GM23248 (cell line): Measurements from ENCODE around the gene ACSM2B. TPM values are rescaled to one million over a fixed set of nuclear protein-coding genes. Genes with fewer than 3 reads are reported as not detected.

Experiments
- DNase-seq: peaks from one replicate; pipeline ENCODE4 v3.0.0-alpha.2; 2015
- H2AFZ ChIP-seq: fragments of 200-600 bp; sonication (generic); 2 replicates; pipeline ENCODE4 v1.6.1; 2016; ENCODE audit warnings: antibody characterized with exemption
- H3F3A ChIP-seq: fragments of 200-600 bp; sonication (generic); 2 replicates; pipeline ENCODE4 v1.6.1; 2016; ENCODE audit warnings: mild to moderate bottlenecking, antibody characterized with exemption, mixed run types; ENCODE audit not compliant: insufficient read depth
- H3K27ac ChIP-seq: fragments of 200-600 bp; sonication (generic); 2 replicates; pipeline ENCODE4 v1.5.1; 2016; ENCODE audit warnings: mild to moderate bottlenecking
- H3K27me3 ChIP-seq: fragments of 200-600 bp; sonication (generic); replicated peaks from 2 replicates; pipeline ENCODE4 v1.6.1; 2016; ENCODE audit warnings: mild to moderate bottlenecking; ENCODE audit not compliant: insufficient read depth
- H3K36me3 ChIP-seq: fragments of 200-600 bp; sonication (generic); 2 replicates; pipeline ENCODE4 v1.6.1; 2016; ENCODE audit warnings: low read depth, mild to moderate bottlenecking
- H3K4me1 ChIP-seq: fragments of 200-600 bp; sonication (generic); 2 replicates; pipeline ENCODE4 v1.6.1; 2016; ENCODE audit warnings: mild to moderate bottlenecking; ENCODE audit not compliant: insufficient read depth
- H3K4me2 ChIP-seq: fragments of 200-600 bp; sonication (generic); one replicate; pipeline ENCODE4 v1.6.1; 2016; ENCODE audit warnings: mild to moderate bottlenecking; ENCODE audit not compliant: unreplicated experiment
- H3K4me3 ChIP-seq: fragments of 200-600 bp; sonication (generic); 2 replicates; pipeline ENCODE4 v1.5.1; 2016; ENCODE audit warnings: mild to moderate bottlenecking
- H3K79me2 ChIP-seq: fragments of 200-600 bp; sonication (generic); 2 replicates; pipeline ENCODE4 v1.6.1; 2016; ENCODE audit warnings: mild to moderate bottlenecking; ENCODE audit not compliant: insufficient read depth
- H3K9ac ChIP-seq: fragments of 200-600 bp; sonication (generic); 2 replicates; pipeline ENCODE4 v1.6.1; 2016; ENCODE audit warnings: mild to moderate bottlenecking
- H3K9me2 ChIP-seq: fragments of 200-600 bp; sonication (generic); 2 replicates; pipeline ENCODE4 v1.6.1; 2016; ENCODE audit warnings: mixed run types, mild to moderate bottlenecking, moderate library complexity; ENCODE audit not compliant: insufficient read depth
- H3K9me3 ChIP-seq: fragments of 200-600 bp; sonication (generic); one replicate; pipeline ENCODE4 v1.6.1; 2017; ENCODE audit warnings: low read depth
- H4K20me1 ChIP-seq: fragments of 200-600 bp; sonication (generic); 2 replicates; pipeline ENCODE4 v1.6.0; 2016; ENCODE audit not compliant: insufficient read depth
- EZH2 ChIP-seq: fragments of 200-600 bp; sonication (generic); IDR thresholded peaks from 2 replicates; pipeline ENCODE4 v1.6.1; 2018; ENCODE audit warnings: antibody characterized with exemption, mild to moderate bottlenecking; ENCODE audit not compliant: insufficient read depth, poor library complexity, severe bottlenecking
- EZH2phosphoT487 ChIP-seq: fragments of 200-600 bp; sonication (generic); IDR thresholded peaks from 2 replicates; pipeline ENCODE4 v1.6.1; 2018; ENCODE audit warnings: antibody characterized with exemption, moderate library complexity, mild to moderate bottlenecking, low read depth; ENCODE audit not compliant: insufficient read depth
- WGBS, 2 experiments: methylation state at CpG; one replicate each; pipeline ENCODE4 v1.1.6; 2015 to 2017; ENCODE audit warnings: low lambda C conversion rate in 2 of 2, low coverage in 1 of 2; ENCODE audit errors: missing lambda C conversion rate in 2 of 2; 5-methylcytosine and 5-hydroxymethylcytosine counted together
- in situ Hi-C: fragments of 300-500 bp; cut with MboI; formaldehyde crosslinking; loops from 2 replicates; pipeline ENCODE4 v1.15.0; 2020
- polyA plus RNA-seq: library from polyadenylated mRNA; unstranded; fragments of >200 nt; fragmentation: Nextera tagmentation; extraction: Ambion mirVana; gene quantifications from 2 replicates; pipeline ENCODE4 v1.2.1, GENCODE V29; 2016
- total RNA-seq: library from RNA; depleted of rRNA; stranded (reverse); fragments of >200 nt; shearing (Covaris generic); gene quantifications from 2 replicates; pipeline ENCODE4 v1.2.3, GENCODE V29; 2014

ACSM2B gene
- total and polyA plus RNA-seq, 2 experiments from 2014 or later, result not detected

DNA sequence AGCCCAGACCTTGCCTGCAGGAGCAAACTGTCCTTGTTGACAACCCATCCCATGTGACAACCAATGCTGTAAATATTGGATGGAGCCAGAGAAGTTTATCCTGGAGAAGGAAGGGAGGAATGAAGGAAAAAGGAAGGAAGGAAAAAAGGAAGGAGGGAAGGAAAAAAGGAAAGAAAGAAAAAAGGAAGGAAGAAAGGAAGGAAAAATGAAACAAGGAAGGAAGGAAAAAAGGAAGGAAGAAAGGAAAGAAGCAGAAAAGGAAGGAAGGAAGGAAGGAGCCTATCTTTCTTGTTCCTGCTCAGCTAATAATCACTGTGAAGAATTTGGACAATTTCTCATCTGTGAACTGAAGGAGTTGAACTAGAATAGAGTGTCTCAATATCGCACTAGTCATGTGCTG, 56.1 kb downstream of the ACSM2B start:
- H2AFZ ChIP-seq, result no peak overlapping the region
- H4K20me1 ChIP-seq, result no peaks in the 10 kb centered on the region
- WGBS, 2 experiments, result 0 to 4% methylated on average over 1 of the region's 1 CpG
- no peak overlapping the region for H3K4me3 ChIP-seq
- no peak overlapping the region for H3K4me2 ChIP-seq
- H3K9ac ChIP-seq, result no peak overlapping the region
- no peaks in the 10 kb centered on the region for H3K4me1 ChIP-seq
- no peaks in the 10 kb centered on the region for H3K27me3 ChIP-seq
- H3K79me2 ChIP-seq, result no peaks in the 10 kb centered on the region
- TF ChIP-seq EZH2 (no peak), EZH2phosphoT487 (no peak)
- H3K36me3 ChIP-seq, result no peaks in the 10 kb centered on the region
- H3F3A ChIP-seq, result no peaks in the 10 kb centered on the region
- no peak for DNase-seq
- no peaks in the 10 kb centered on the region for H3K9me2 ChIP-seq
- H3K27ac ChIP-seq, result no peak overlapping the region
- H3K9me3 ChIP-seq, result no peaks in the 10 kb centered on the region
- in situ Hi-C loops, result no loop called here

- DNase-seq, result no peak
Observed at GRCh38 chr16:20519231-20519630, 56.9 kb downstream of the ACSM2B start.

GRCh38 chr16:20517149-20517548, 59.0 kb downstream of the ACSM2B start:
- TF ChIP-seq EZH2 (no peak), EZH2phosphoT487 (no peak)
- H3F3A ChIP-seq, result no peaks in the 10 kb centered on the region
- no peak overlapping the region for H2AFZ ChIP-seq
- in situ Hi-C loops, result no loop called here
- no peaks in the 10 kb centered on the region for H3K4me1 ChIP-seq
- no peaks in the 10 kb centered on the region for H3K9me3 ChIP-seq
- no peak for DNase-seq
- no peak overlapping the region for H3K9ac ChIP-seq
- H3K4me2 ChIP-seq, result no peak overlapping the region
- no peak overlapping the region for H3K4me3 ChIP-seq
- H3K27ac ChIP-seq, result no peak overlapping the region
- H3K79me2 ChIP-seq, result no peaks in the 10 kb centered on the region
- H3K36me3 ChIP-seq, result no peaks in the 10 kb centered on the region
- no peaks in the 10 kb centered on the region for H3K27me3 ChIP-seq
- no peaks in the 10 kb centered on the region for H4K20me1 ChIP-seq
- no peaks in the 10 kb centered on the region for H3K9me2 ChIP-seq
- WGBS, 2 experiments, result 20 to 22% methylated on average over 3 of the region's 3 CpGs

More at GRCh38 chr16:20519231-20519630, 56.9 kb downstream of the ACSM2B start:
- no peak overlapping the region for H3K27ac ChIP-seq
- no peaks in the 10 kb centered on the region for H3K4me1 ChIP-seq
- no peaks in the 10 kb centered on the region for H3K9me3 ChIP-seq
- H3K9me2 ChIP-seq, result no peaks in the 10 kb centered on the region
- no peak overlapping the region for H3K4me3 ChIP-seq
- H2AFZ ChIP-seq, result no peak overlapping the region
- no peaks in the 10 kb centered on the region for H3K79me2 ChIP-seq
- no peaks in the 10 kb centered on the region for H3F3A ChIP-seq
- no peak overlapping the region for H3K4me2 ChIP-seq
- no peaks in the 10 kb centered on the region for H3K36me3 ChIP-seq
- H3K27me3 ChIP-seq, result no peaks in the 10 kb centered on the region
- no peaks in the 10 kb centered on the region for H4K20me1 ChIP-seq
- TF ChIP-seq EZH2 (no peak), EZH2phosphoT487 (no peak)
- 1 to 3% methylated on average over 3 of the region's 3 CpGs for whole genome bisulfite sequencing, 2 experiments
- no peak overlapping the region for H3K9ac ChIP-seq
- in situ Hi-C loops, result no loop called here

DNA sequence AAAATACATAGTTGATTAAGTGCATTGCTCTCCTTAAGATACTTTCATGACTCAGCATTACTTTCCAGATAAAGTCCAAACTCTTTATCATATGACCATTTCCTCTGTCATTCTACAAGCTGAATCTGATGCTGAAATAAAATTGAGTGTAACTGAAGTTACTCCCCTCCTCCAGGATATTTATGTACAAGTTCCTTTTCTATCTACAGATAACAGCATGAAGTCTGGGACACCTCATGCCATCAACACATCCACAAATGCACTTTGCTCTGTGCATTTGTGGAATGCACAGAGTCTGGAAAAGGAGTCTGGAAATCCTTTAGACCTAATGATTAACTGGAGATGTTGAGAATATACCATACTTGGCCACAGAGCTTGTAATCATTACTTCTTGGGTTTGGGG, 60.5 kb downstream of the ACSM2B start:
- no peaks in the 10 kb centered on the region for H3K4me1 ChIP-seq
- H3K27me3 ChIP-seq, result no peaks in the 10 kb centered on the region
- no peaks in the 10 kb centered on the region for H3K9me2 ChIP-seq
- no peak overlapping the region for H3K9ac ChIP-seq
- H3F3A ChIP-seq, result no peaks in the 10 kb centered on the region
- H2AFZ ChIP-seq, result no peak overlapping the region
- DNase-seq, result no peak
- H3K4me3 ChIP-seq, result no peak overlapping the region
- H3K9me3 ChIP-seq, result no peaks in the 10 kb centered on the region
- H3K27ac ChIP-seq, result no peak overlapping the region
- H3K79me2 ChIP-seq, result no peaks in the 10 kb centered on the region
- H4K20me1 ChIP-seq, result no peaks in the 10 kb centered on the region
- no peaks in the 10 kb centered on the region for H3K36me3 ChIP-seq
- H3K4me2 ChIP-seq, result no peak overlapping the region
- in situ Hi-C loops, result no loop called here
- no peak for TF ChIP-seq EZH2phosphoT487
- TF ChIP-seq EZH2, result no peak

DNA sequence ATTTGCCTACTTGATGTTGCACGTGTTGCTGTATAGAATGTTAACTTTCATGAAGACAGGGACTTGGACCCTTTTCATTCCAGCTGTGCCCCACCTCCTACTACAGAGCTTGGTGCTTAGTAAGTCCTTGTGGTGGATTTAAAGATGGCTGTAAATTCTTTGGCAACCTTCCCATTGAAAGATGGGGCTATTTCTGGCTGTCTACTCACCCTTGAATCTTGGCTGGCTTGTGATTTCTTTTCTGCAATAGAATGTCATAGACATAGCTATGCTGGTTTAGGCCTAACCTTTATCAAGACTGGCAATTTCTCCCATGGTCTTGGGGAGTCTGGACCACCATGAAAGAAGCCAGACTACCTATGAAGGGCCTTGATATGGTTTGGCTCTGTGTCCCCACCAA, 65.8 kb downstream of the ACSM2B start:
- Histone ChIP-seq H3K27ac (no peak overlapping the region), H3K79me2 (no peaks in the 10 kb centered on the region), H3F3A (no peaks in the 10 kb centered on the region), H3K27me3 (no peaks in the 10 kb centered on the region), H2AFZ (no peak overlapping the region), H3K36me3 (no peaks in the 10 kb centered on the region), H3K9me2 (no peaks in the 10 kb centered on the region), H3K9ac (no peak overlapping the region), H3K9me3 (no peaks in the 10 kb centered on the region), H4K20me1 (no peaks in the 10 kb centered on the region), H3K4me3 (no peak overlapping the region), H3K4me1 (no peaks in the 10 kb centered on the region), H3K4me2 (no peak overlapping the region)
- in situ Hi-C loops, result no loop called here
- no peak for TF ChIP-seq EZH2phosphoT487
- no peak for TF ChIP-seq EZH2
- WGBS, 2 experiments, result 11 to 19% methylated on average over 1 of the region's 1 CpG
- DNase-seq, result no peak
